IMR-90 (cell line): ENCODE results near the gene RNFT1. TPM values are rescaled to one million over a fixed set of nuclear protein-coding genes. Genes with fewer than 3 reads are reported as not detected.

Experiments used
- ATAC-seq: fragments of 200-7000 bp; cut with Tn5 transposase; 2 replicates; pipeline ENCODE4 v1.9.1; 2020; ENCODE audit warnings: low read depth, mild to moderate bottlenecking, moderate library complexity
- BruUV-seq: library from RNA; stranded (reverse); fragments of 400-500 nt; replicated peaks from 2 replicates; lab custom pipeline; 2021; lab: Mats Ljungman, UMichigan
- CTCF ChIA-PET: fragments of 300-600 bp; formaldehyde crosslinking; extraction: SDS; loops from one replicate; lab custom pipeline; 2021; ENCODE audit warnings: antibody characterized with exemption; lab: Yijun Ruan, JAX
- POLR2A ChIA-PET: fragments of 300-600 bp; sonication (Branson Sonifier 250); formaldehyde crosslinking; loops from one replicate; lab custom pipeline; 2022; ENCODE audit warnings: antibody characterized with exemption; ENCODE audit not compliant: unreplicated experiment; lab: Charles Lee
- DNase-seq: peaks from one replicate; pipeline ENCODE4 v3.0.0; 2013
- H2AFZ ChIP-seq: replicated peaks from 2 replicates; pipeline ENCODE3; 2013; ENCODE audit warnings: low read length, mild to moderate bottlenecking; ENCODE audit not compliant: poor library complexity
- H2AK5ac ChIP-seq: 2 replicates; pipeline ENCODE4 v1.6.1; 2013; ENCODE audit warnings: low read depth, low read length, inconsistent platforms
- H2AK9ac ChIP-seq: replicated peaks from 2 replicates; pipeline ENCODE3; 2013; ENCODE audit warnings: mild to moderate bottlenecking, low read depth, low read length, moderate library complexity; ENCODE audit not compliant: poor library complexity
- H2BK120ac ChIP-seq: 2 replicates; pipeline ENCODE4 v1.6.1; 2013; ENCODE audit warnings: low read depth, low read length, inconsistent platforms
- H2BK15ac ChIP-seq: 3 replicates; pipeline ENCODE4 v1.6.1; 2013; ENCODE audit warnings: low read depth, low read length, inconsistent platforms
- H2BK20ac ChIP-seq: 2 replicates; pipeline ENCODE4 v1.6.1; 2013; ENCODE audit warnings: low read depth, mild to moderate bottlenecking, inconsistent platforms, low read length, moderate library complexity
- H2BK5ac ChIP-seq: 2 replicates; pipeline ENCODE4 v1.6.1; 2013; ENCODE audit warnings: mild to moderate bottlenecking, low read depth, low read length, inconsistent platforms; ENCODE audit not compliant: poor library complexity, severe bottlenecking
- H3K14ac ChIP-seq: replicated peaks from 2 replicates; pipeline ENCODE4 v1.6.1; 2013; ENCODE audit warnings: low read depth, low read length, inconsistent platforms
- H3K18ac ChIP-seq: 2 replicates; pipeline ENCODE4 v1.6.1; 2013; ENCODE audit warnings: low read depth, low read length, control low read depth
- H3K23ac ChIP-seq: 2 replicates; pipeline ENCODE4 v1.6.1; 2013; ENCODE audit warnings: low read depth, low read length, inconsistent platforms
- H3K27ac ChIP-seq: 2 replicates; pipeline ENCODE4 v1.5.1; 2013; ENCODE audit warnings: mild to moderate bottlenecking, control low read depth, low read length; ENCODE audit not compliant: insufficient read depth
- H3K27me3 ChIP-seq: 2 replicates; pipeline ENCODE4 v1.6.1; 2013; ENCODE audit warnings: low read length; ENCODE audit not compliant: control insufficient read depth, insufficient read depth
- H3K36me3 ChIP-seq: 2 replicates; pipeline ENCODE4 v1.6.1; 2013; ENCODE audit warnings: low read length, mixed read lengths; ENCODE audit not compliant: control insufficient read depth, insufficient read depth
- H3K4ac ChIP-seq: 2 replicates; pipeline ENCODE4 v1.6.1; 2013; ENCODE audit warnings: low read depth, low read length, inconsistent platforms
- H3K4me1 ChIP-seq: 2 replicates; pipeline ENCODE4 v1.6.1; 2013; ENCODE audit warnings: low read length, mixed read lengths; ENCODE audit not compliant: control insufficient read depth, insufficient read depth
- H3K4me2 ChIP-seq: 2 replicates; pipeline ENCODE4 v1.6.1; 2013; ENCODE audit warnings: low read depth, mild to moderate bottlenecking, control low read depth, low read length, moderate library complexity
- H3K4me3 ChIP-seq: 2 replicates; pipeline ENCODE4 v1.5.1; 2013; ENCODE audit warnings: low read depth, mild to moderate bottlenecking, control low read depth, low read length, moderate library complexity; ENCODE audit not compliant: insufficient read depth
- H3K56ac ChIP-seq: 2 replicates; pipeline ENCODE4 v1.6.1; 2013; ENCODE audit warnings: low read length, inconsistent platforms; ENCODE audit not compliant: insufficient read depth; ENCODE audit errors: extremely low read depth
- H3K79me1 ChIP-seq, 2 experiments: 2 replicates each; pipeline ENCODE4 v1.6.1; 2013; ENCODE audit warnings: low read length in 2 of 2, inconsistent platforms in 1 of 2, low read depth in 1 of 2
- H3K9ac ChIP-seq: 2 replicates; pipeline ENCODE4 v1.6.1; 2013; ENCODE audit warnings: low read depth, low read length, control low read depth
- H3K9me1 ChIP-seq: 2 replicates; pipeline ENCODE4 v1.6.1; 2013; ENCODE audit warnings: low read length, inconsistent platforms; ENCODE audit not compliant: insufficient read depth
- H3K9me3 ChIP-seq: 2 replicates; pipeline ENCODE4 v1.6.1; 2013; ENCODE audit warnings: low read length; ENCODE audit not compliant: control insufficient read depth, insufficient read depth
- H4K20me1 ChIP-seq: 2 replicates; pipeline ENCODE4 v1.6.1; 2013; ENCODE audit warnings: low read length, inconsistent platforms; ENCODE audit not compliant: insufficient read depth
- H4K5ac ChIP-seq: 2 replicates; pipeline ENCODE4 v1.6.1; 2013; ENCODE audit warnings: mild to moderate bottlenecking, low read depth, low read length, control low read depth
- H4K8ac ChIP-seq, 2 experiments: 2 replicates each; pipeline ENCODE4 v1.6.1; 2013; ENCODE audit warnings: low read depth in 2 of 2, low read length in 2 of 2, control low read depth in 1 of 2, inconsistent platforms in 1 of 2
- H4K91ac ChIP-seq: 2 replicates; pipeline ENCODE4 v1.6.1; 2013; ENCODE audit warnings: low read depth, low read length, inconsistent platforms; ENCODE audit not compliant: insufficient read depth
- CEBPB ChIP-seq: IDR thresholded peaks from 2 replicates; pipeline ENCODE4 v1.6.1; 2012; ENCODE audit warnings: low read depth, low read length, improper control_type of control experiment
- ELK1 ChIP-seq: fragments of 150-350 bp; IDR thresholded peaks from 2 replicates; pipeline ENCODE4 v1.6.1; 2016; ENCODE audit warnings: low read depth, mild to moderate bottlenecking, low read length, moderate library complexity, borderline replicate concordance
- NFE2L2 ChIP-seq: fragments of 150-350 bp; IDR thresholded peaks from 2 replicates; pipeline ENCODE4 v1.6.1; 2016; ENCODE audit warnings: low read depth, mild to moderate bottlenecking, low read length
- USF2 ChIP-seq: fragments of 150-350 bp; IDR thresholded peaks from 2 replicates; pipeline ENCODE4 v1.6.1; 2017; ENCODE audit warnings: mild to moderate bottlenecking, antibody characterized with exemption, low read length, low read depth
- WGBS, 2 experiments: methylation state at CpG; one replicate each; pipeline versions ENCODE4 v1.1.5 to v1.1.7; 2013; ENCODE audit warnings: missing lambda C conversion rate in 2 of 2; ENCODE audit not compliant: insufficient read length in 1 of 2; ENCODE audit errors: extremely low coverage in 2 of 2; 5-methylcytosine and 5-hydroxymethylcytosine counted together
- dilution Hi-C: fragments of 300-500 bp; cut with HindIII; formaldehyde crosslinking; loops from one replicate; pipeline ENCODE4 v1.14.3; 2018; ENCODE audit warnings: low sequenced_read_pairs; ENCODE audit not compliant: unreplicated experiment
- in situ Hi-C: fragments of 300-500 bp; cut with MboI; formaldehyde crosslinking; loops from 3 replicates; pipeline ENCODE4 v1.14.3; 2019; ENCODE audit warnings: low sequenced_read_pairs, inconsistent platforms, mixed read lengths
- intact Hi-C: fragments of 100-400 bp; cut with micrococcal nuclease; formaldehyde crosslinking; loops from 2 replicates; pipeline ENCODE4 v1.10.0; 2022
- microRNA-seq, 2 experiments: library from miRNA; stranded (forward) in 1 of 2; unstranded in 1 of 2; fragments of 10-50 nt in 1 of 2; fragments of <30 nt in 1 of 2; gene quantifications in 1 of 2; microRNA quantifications in 1 of 2; one replicate each; pipeline versions ENCODE3 to v1.1.0; 2013 to 2020; ENCODE audit not compliant: insufficient read depth in 1 of 2, insufficient read length in 1 of 2, unreplicated experiment in 1 of 2
- polyA plus RNA-seq, 3 experiments: library from polyadenylated mRNA; depleted of rRNA; stranded (reverse); fragments of >200 nt; gene quantifications; 2 replicates each; pipeline ENCODE4 v1.2.3, GENCODE V29; 2012; ENCODE audit warnings: low replicate concordance in 1 of 3
- small RNA-seq, 5 experiments: library from RNA; depleted of rRNA; stranded (forward); fragments of <200 nt; gene quantifications; one replicate each; pipeline ENCODE3, GENCODE V24; 2012
- total RNA-seq: library from RNA; depleted of rRNA; stranded (reverse); fragments of >200 nt; gene quantifications from 2 replicates; pipeline ENCODE4 v1.2.3, GENCODE V29; 2012; rRNA removed

RNFT1 gene
- total and polyA plus RNA-seq, 2 of the 4 experiments (the other 2 are of a cell fraction), result 15.7 to 22.2 TPM

GRCh38 chr17:59903455-59903854 is 61.1 kb downstream of the RNFT1 start:
- Histone ChIP-seq H4K20me1 (peaks cover 36% of the 10 kb centered on the region), H3K9me3 (no peaks in the 10 kb centered on the region), H2BK15ac (no peak overlapping the region), H3K23ac (no peak overlapping the region), H2AFZ (no peak overlapping the region), H3K4me1 (no peaks in the 10 kb centered on the region), H3K4ac (no peak overlapping the region), H3K9ac (no peak overlapping the region), H2AK9ac (no peak overlapping the region), H2BK120ac (no peak overlapping the region), H3K4me2 (no peak overlapping the region), H3K27ac (no peak overlapping the region), H2BK20ac (no peak overlapping the region), H3K36me3 (peaks cover 5% of the 10 kb centered on the region; the same call in 1 of the 2 replicates), H2BK5ac (no peak overlapping the region), H4K8ac (no peak overlapping the region), H3K18ac (no peak overlapping the region), H4K91ac (no peak overlapping the region), H4K5ac (no peak overlapping the region), H3K56ac (no peak overlapping the region), H2AK5ac (no peak overlapping the region), H3K27me3 (no peaks in the 10 kb centered on the region), H3K9me1 (peaks cover 9% of the 10 kb centered on the region; the same call in 1 of the 2 replicates), H3K4me3 (no peak overlapping the region), H3K14ac (no peak overlapping the region), H3K79me1 (peaks cover 16 to 59% of the 10 kb centered on the region in 2 experiments; a peak in 3 of 4 replicates)
- intact Hi-C loops, result no loop called here
- POLR2A ChIA-PET, result no interaction called here
- no TSS peak for BruUV-seq
- ATAC-seq, result no peak
- TF ChIP-seq NFE2L2 (no peak), CEBPB (no peak), USF2 (no peak), ELK1 (no peak)
- DNase-seq, result no peak
- in situ Hi-C loops, result no loop called here
- CTCF ChIA-PET, result no interaction called here
- WGBS, 2 experiments, result no CpG with 5 or more reads among the region's 2 CpGs
- dilution Hi-C loops, result no loop called here

Small RNA genes within 50 kb of the gene (microRNA-seq; reads per million reads assigned to microRNA genes)
- gene RPS29P21 (ENCODE audit: insufficient read depth, insufficient read length), result not detected

Small RNA genes within 50 kb of the gene (small RNA-seq; reads per million reads assigned to genes)
- 0 to 0.18 (median 0) reads per million in 5 experiments for gene RPS29P21

Other genes with a start within 250 kb of the RNFT1 start
- gene TUBD1, start 71.8 kb downstream of the RNFT1 start, total RNA-seq, result 4.4 and 4.7 TPM in 2 replicates
- gene TUBD1, start 71.8 kb downstream of the RNFT1 start, polyA plus RNA-seq (2012; rRNA removed), result 2.2 TPM in 2 replicates
- 18.9 and 20.3 TPM in 2 replicates for gene RPS6KB1, start 71.6 kb downstream of the RNFT1 start, total RNA-seq
- 9.7 and 11.7 TPM in 2 replicates for gene RPS6KB1, start 71.6 kb downstream of the RNFT1 start, polyA plus RNA-seq (2012; rRNA removed)
- gene HEATR6, start 114.2 kb upstream of the RNFT1 start, total RNA-seq, result 25.6 and 27.6 TPM in 2 replicates
- gene HEATR6, start 114.2 kb upstream of the RNFT1 start, polyA plus RNA-seq (2012; rRNA removed), result 16.7 and 20.2 TPM in 2 replicates
- not detected in 2 replicates for gene CA4, start 185.2 kb upstream of the RNFT1 start, total RNA-seq
- gene CA4, start 185.2 kb upstream of the RNFT1 start, polyA plus RNA-seq (2012; rRNA removed), result not detected in 2 replicates